Thymus (tissue), 14 donors: ENCODE measurements around the gene TAS2R46. TPM values are rescaled to one million over a fixed set of nuclear protein-coding genes. Genes with fewer than 3 reads are reported as not detected.
"Not testable (repeated sequence)": the region's sequence is repeated elsewhere in the genome, so short reads cannot be mapped to it uniquely, and the experiment has no call there.

ENCODE experiments used
- DNase-seq, 9 donors: peaks; one replicate each; pipeline ENCODE4 v3.0.0-alpha.2; 2013; ENCODE audit warnings: low spot score in 9 of 9, low read depth in 6 of 9, missing footprints in 1 of 9
- H3K27ac ChIP-seq, 2 donors: one replicate each; pipeline ENCODE4 v1.5.1; 2013; ENCODE audit warnings: control low read depth in 1 of 2, low read depth in 1 of 2, low read length in 1 of 2, mild to moderate bottlenecking in 1 of 2, moderate library complexity in 1 of 2
- H3K27me3 ChIP-seq, 2 donors: one replicate each; pipeline ENCODE4 v1.5.1; 2013; ENCODE audit warnings: low read length in 1 of 2; ENCODE audit not compliant: control insufficient read depth in 2 of 2, insufficient read depth in 1 of 2
- H3K36me3 ChIP-seq, 2 donors: one replicate each; pipeline ENCODE4 v1.5.1; 2013; ENCODE audit warnings: low read length in 1 of 2, mild to moderate bottlenecking in 1 of 2, moderate library complexity in 1 of 2; ENCODE audit not compliant: control insufficient read depth in 2 of 2, insufficient read depth in 2 of 2
- H3K4me1 ChIP-seq, 2 donors: one replicate each; pipeline ENCODE4 v1.5.1; 2013; ENCODE audit warnings: low read length in 2 of 2; ENCODE audit not compliant: control insufficient read depth in 2 of 2, insufficient read depth in 2 of 2
- H3K4me3 ChIP-seq, 2 donors: one replicate each; pipeline ENCODE4 v1.5.1; 2013; ENCODE audit warnings: low read length in 2 of 2, control low read depth in 1 of 2, mild to moderate bottlenecking in 1 of 2
- H3K9me3 ChIP-seq, 2 donors: one replicate each; pipeline ENCODE4 v1.5.1; 2013; ENCODE audit warnings: low read length in 1 of 2, mild to moderate bottlenecking in 1 of 2; ENCODE audit not compliant: control insufficient read depth in 2 of 2, insufficient read depth in 1 of 2
- WGBS: extraction: QIAGEN DNeasy Blood & Tissue Kit; methylation state at CpG from one replicate; pipeline ENCODE4 v1.1.7; 2013; 5-methylcytosine and 5-hydroxymethylcytosine counted together
- long read RNA-seq, 10 donors: transcript quantifications; one replicate each; lab custom pipeline, GENCODE V29; 2026
- polyA plus RNA-seq: library from polyadenylated mRNA; stranded (reverse); fragments of 200-250 nt; gene quantifications from one replicate; pipeline ENCODE4 v1.2.3, GENCODE V29; 2013
- total RNA-seq: library from RNA; stranded (reverse); fragments of 120-200 nt; gene quantifications from one replicate; pipeline ENCODE4 v1.2.4, GENCODE V29; 2013
- donor health status: healthy.

Gene TAS2R46, protein sequence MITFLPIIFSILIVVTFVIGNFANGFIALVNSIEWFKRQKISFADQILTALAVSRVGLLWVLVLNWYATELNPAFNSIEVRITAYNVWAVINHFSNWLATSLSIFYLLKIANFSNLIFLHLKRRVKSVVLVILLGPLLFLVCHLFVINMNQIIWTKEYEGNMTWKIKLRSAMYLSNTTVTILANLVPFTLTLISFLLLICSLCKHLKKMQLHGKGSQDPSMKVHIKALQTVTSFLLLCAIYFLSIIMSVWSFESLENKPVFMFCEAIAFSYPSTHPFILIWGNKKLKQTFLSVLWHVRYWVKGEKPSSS
- 0.61 TPM for total RNA-seq
- polyA plus RNA-seq, result 0.05 TPM
- long read RNA-seq, donor 1, result 0 reads
- long read RNA-seq, donor 2, result 0 reads
- long read RNA-seq, donor 3, result 0 reads
- long read RNA-seq, donor 4, result 0 reads
- long read RNA-seq, donor 5, result 0 reads
- long read RNA-seq, donor 6, result 0 reads
- long read RNA-seq, donor 7, result 0 reads
- long read RNA-seq, donor 8, result 0 reads
- long read RNA-seq, donor 9, result 0 reads
- long read RNA-seq, donor 10, result 0 reads

DNA sequence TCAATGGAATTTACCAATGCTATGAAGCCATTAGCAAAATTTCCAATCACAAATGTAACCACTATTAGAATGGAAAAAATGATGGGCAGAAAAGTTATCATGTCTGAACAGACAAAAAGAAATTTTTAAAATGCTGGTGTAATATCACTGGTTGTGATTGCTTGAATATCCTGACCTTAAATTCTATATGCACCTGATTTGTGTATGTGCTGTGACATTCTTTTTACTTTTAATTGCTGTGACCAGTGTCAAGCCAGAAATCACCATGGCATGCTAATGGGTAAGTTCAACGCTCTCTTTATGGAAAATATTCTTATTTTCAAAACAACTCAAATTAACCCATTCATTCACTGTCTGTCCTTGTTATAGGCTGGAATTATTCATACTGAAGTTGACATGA lies at the start of gene TAS2R46:
Gene TAS2R46 (minus strand): TSS at position 101 of the 400 bp plus-strand sequence. CDS start 0 bp downstream, at position 101.
- not testable (repeated sequence) for H3K4me3 ChIP-seq, H3K9me3 ChIP-seq, DNase-seq, H3K27ac ChIP-seq, H3K4me1 ChIP-seq, H3K27me3 ChIP-seq, H3K36me3 ChIP-seq
- 96% methylated on average over 1 of the region's 1 CpG for WGBS

DNA sequence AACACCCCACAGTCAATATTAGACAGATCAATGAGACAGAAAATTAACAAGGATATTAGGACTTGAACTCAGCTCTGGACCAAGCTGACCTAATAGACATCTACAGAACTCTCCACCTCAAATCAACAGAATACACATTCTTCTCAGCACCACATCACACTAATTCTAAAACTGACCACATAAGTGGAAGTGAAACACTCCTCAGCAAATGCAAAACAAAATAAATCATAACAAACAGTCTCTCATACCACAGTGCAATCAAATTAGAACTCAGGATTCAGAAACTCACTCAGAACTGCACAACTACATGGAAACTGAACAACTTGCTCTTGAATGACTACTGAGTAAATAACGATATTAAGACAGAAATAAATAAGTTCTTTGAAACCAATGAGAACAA lies 49.1 kb upstream of the TAS2R46 start:
- WGBS, result 99% methylated on average over 1 of the region's 1 CpG
- H3K4me3 ChIP-seq, H3K4me1 ChIP-seq, H3K27me3 ChIP-seq, H3K9me3 ChIP-seq, H3K36me3 ChIP-seq, DNase-seq, H3K27ac ChIP-seq: not testable (repeated sequence)

DNA sequence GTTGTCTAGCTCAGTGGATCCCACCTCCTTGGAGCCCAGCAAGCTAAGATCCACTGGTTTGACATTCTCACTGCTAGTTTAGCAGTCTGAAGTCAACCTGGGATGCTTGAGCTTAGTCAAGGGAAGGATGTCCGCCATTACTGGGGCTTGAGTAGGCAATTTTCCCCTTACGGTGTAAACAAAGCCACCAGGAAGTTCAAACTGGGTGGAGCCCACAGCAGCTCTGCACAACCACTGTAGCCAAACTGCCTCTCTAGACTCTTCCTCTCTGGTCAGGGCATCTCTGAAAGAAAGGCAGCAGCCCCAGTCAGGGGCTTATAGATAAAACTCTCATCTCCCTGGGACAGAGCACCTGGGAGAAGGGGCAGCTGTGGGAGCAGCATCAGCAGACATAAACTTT lies 46.8 kb upstream of the TAS2R46 start:
- WGBS, result 96% methylated on average over 2 of the region's 2 CpGs
- DNase-seq, result no peak
- H3K4me3 ChIP-seq, result no peak overlapping the region
- H3K27me3 ChIP-seq, result no peaks in the 10 kb centered on the region
- H3K36me3 ChIP-seq, result peaks cover 2 to 7% of the 10 kb centered on the region in 2 donors
- no peaks in the 10 kb centered on the region for H3K9me3 ChIP-seq
- H3K4me1 ChIP-seq, result no peaks in the 10 kb centered on the region
- H3K27ac ChIP-seq, result no peak overlapping the region

DNA sequence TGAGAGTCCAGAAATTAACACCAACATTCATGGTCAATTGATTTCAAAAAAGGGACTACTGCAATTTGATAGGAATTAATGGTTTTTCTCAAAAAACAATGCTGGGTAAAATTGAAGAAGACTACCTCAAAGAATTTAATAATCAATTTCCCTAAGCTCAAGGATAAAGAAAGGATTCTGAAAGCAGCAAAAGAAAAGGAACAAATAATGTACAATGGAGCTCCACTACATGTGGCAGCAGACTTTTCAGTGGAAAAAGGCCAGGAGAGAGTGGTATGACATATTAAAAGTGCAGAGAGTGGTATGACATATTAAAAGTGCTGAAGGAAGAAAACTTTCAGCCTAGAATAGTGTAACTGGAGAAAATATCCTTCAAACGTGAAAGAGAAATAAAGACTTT lies 45.6 kb upstream of the TAS2R46 start:
- 96% methylated on average over 1 of the region's 1 CpG for WGBS
- DNase-seq, result no peak

DNA sequence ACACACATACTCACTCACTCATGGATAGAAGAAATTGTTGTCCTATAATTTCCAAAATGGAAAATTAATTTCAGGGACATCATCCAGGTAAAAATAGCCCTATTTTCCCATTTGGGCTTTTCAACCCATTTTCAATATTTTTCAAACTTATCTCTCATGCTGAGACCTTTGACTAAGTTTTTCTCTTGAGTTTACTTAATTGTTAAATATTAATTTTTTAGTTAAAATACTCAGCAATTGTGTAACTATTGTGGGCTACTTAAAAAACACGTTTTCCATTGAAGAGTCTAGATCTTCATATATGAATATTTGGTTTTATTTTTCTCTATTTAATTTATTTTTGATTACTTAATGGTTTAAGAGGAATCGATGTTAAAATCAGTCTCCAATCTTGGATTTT lies 44.2 kb upstream of the TAS2R46 start:
- no peak for DNase-seq
- Histone ChIP-seq H3K36me3 (peaks cover 2 to 7% of the 10 kb centered on the region in 2 donors), H3K4me3 (no peak overlapping the region), H3K4me1 (no peaks in the 10 kb centered on the region), H3K27ac (no peak overlapping the region), H3K27me3 (no peaks in the 10 kb centered on the region), H3K9me3 (no peaks in the 10 kb centered on the region)
- 98% methylated on average over 2 of the region's 2 CpGs for WGBS

More for the DNA sequence above, 45.6 kb upstream of the TAS2R46 start:
- no peaks in the 10 kb centered on the region for H3K9me3 ChIP-seq
- no peaks in the 10 kb centered on the region for H3K4me1 ChIP-seq
- H3K27ac ChIP-seq, result no peak overlapping the region
- no peaks in the 10 kb centered on the region for H3K27me3 ChIP-seq
- H3K36me3 ChIP-seq, result peaks cover 2 to 7% of the 10 kb centered on the region in 2 donors
- H3K4me3 ChIP-seq, result no peak overlapping the region

DNA sequence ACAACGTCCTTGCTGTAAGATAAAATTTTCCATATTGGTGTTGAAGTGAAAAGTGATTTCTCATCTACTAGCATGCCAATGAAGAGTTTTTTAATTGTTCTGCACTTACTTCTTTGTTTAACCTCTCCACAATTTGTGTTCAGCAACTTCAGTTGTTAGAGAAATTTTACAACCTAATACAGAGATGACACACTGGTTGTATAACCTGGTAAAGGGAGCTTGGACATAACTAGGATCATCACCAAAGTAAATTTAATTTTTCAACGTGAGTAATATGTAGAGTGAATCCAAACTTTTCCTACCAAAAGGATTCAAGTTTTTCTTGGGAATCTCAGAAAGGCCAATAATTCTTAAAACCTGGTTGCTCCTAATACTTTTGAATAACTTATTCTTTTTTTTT lies 43.5 kb upstream of the TAS2R46 start:
- Histone ChIP-seq H3K27me3 (no peaks in the 10 kb centered on the region), H3K4me3 (no peak overlapping the region), H3K27ac (no peak overlapping the region), H3K4me1 (no peaks in the 10 kb centered on the region), H3K36me3 (peaks cover 2 to 7% of the 10 kb centered on the region in 2 donors), H3K9me3 (no peaks in the 10 kb centered on the region)
- 69% methylated on average over 2 of the region's 2 CpGs for WGBS
- no peak for DNase-seq

DNA sequence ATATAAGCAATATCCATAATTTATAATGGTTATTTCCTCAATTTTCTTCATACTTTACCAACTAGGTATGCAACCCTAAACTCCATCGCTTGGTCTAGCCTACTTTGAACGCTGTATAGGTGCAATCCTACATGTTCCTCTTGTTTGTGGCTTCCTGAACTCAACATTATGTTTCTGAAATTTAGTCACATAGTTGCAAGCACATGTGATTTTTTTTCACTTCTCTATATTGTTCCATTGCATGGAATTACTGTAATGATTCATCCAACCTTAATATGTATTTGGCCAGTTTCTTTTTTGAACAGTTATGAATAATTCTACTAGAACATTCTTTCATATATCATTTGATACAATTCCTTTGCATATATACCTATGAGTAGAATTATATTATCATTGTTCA lies 32.8 kb upstream of the TAS2R46 start:
- not testable (repeated sequence) for DNase-seq, H3K9me3 ChIP-seq, H3K27me3 ChIP-seq, H3K4me3 ChIP-seq, H3K4me1 ChIP-seq, H3K27ac ChIP-seq, H3K36me3 ChIP-seq
- no CpG with 5 or more reads among the region's 2 CpGs for WGBS

DNA sequence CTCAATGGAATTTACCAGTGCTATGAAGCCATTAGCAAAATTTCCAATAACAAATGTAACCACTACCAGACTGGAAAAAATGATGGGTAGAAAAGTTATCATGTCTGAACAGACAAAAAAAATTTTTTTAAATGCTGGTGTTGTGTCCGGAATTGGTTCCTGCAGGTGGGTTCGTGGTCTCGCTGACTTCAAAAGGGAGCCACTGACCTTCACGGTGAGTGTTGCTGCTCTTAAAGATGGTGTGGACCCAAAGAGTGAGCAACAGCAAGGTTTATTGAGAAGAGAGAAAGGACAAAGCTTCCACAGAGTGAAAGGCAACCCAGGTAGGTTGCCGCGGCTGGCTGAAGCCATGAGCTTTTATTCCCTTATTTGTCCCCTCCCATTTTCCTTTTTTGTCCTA lies 30.0 kb upstream of the TAS2R46 start, which contains the start of gene TAS2R43:
Gene TAS2R43 (minus strand): TSS at position 186 of the 400 bp plus-strand sequence. CDS start 84 bp downstream, at position 102.
- H3K9me3 ChIP-seq, result no peaks in the 10 kb centered on the region
- H3K27me3 ChIP-seq, result no peaks in the 10 kb centered on the region
- 98% methylated on average over 6 of the region's 6 CpGs for WGBS
- H3K4me3 ChIP-seq, result no peak within 1 kb of the TSS
- no peak within 1 kb of the TSS for H3K27ac ChIP-seq
- peaks cover 0 to 5% of the 10 kb centered on the region in 2 donors for H3K36me3 ChIP-seq
- H3K4me1 ChIP-seq, result no peaks in the 10 kb centered on the region
- DNase-seq, result no peak

DNA sequence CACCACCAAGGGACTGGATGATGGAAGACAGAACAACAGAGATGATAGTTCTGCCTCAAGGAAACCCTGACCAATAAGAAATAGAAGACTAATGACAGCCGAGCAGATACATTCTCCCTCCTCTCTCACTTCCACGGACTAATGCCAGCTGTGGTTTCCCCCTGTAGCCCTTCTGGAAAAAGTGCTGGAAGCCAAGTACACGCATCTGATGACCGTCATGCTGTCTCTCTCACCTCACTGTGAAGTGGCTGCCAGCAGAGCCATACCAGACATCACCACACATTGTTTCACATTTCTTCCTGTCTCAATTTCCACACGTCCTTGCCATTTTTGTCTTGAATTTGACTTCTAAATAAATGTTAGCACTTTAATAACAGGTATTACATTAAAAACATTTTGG lies 27.2 kb upstream of the TAS2R46 start:
- Histone ChIP-seq H3K9me3 (no peaks in the 10 kb centered on the region), H3K27ac (no peak overlapping the region), H3K27me3 (no peaks in the 10 kb centered on the region), H3K4me1 (no peaks in the 10 kb centered on the region), H3K36me3 (peaks cover 0 to 5% of the 10 kb centered on the region in 2 donors), H3K4me3 (no peak overlapping the region)
- WGBS, result 92% methylated on average over 5 of the region's 5 CpGs
- DNase-seq, result no peak
